Limb (tissue), 2 donors: ENCODE results near the gene RAB29.
A peak's percentile ranks its signal among the peaks of the same experiment; 100 is the strongest.

Experiments
- DNase-seq, 2 donors: peaks; one replicate each; pipeline ENCODE4 v3.0.0-alpha.2; 2016; ENCODE audit errors: extremely low spot score in 2 of 2

The RAB29 gene

DNA sequence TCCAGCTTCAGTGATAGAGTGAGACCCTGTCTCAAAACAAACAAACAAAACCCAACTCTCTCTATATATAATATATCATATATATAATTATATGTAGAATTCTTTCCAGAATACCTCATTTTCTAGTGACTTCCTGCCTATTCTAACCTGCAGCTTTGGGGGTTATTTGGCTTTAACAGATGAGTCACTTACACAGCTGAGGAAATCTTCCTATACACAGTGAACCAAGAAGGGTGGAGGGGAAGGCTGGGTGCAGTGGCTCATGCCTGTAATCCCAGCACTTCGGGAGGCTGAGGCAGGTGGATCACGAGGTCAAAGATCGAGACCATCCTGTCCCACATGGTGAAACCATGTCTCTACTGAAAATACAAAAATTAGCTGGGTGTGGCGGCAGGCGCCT lies 9.2 kb downstream of the RAB29 start:
- DNase-seq, result no peak

GRCh38 chr1:205764578-205764977 lies 10.7 kb downstream of the RAB29 start:
- no peak for DNase-seq

GRCh38 chr1:205763980-205764379 lies 11.3 kb downstream of the RAB29 start:
- DNase-seq, result no peak

GRCh38 chr1:205760606-205761005 lies 14.7 kb downstream of the RAB29 start:
- no peak for DNase-seq

DNA sequence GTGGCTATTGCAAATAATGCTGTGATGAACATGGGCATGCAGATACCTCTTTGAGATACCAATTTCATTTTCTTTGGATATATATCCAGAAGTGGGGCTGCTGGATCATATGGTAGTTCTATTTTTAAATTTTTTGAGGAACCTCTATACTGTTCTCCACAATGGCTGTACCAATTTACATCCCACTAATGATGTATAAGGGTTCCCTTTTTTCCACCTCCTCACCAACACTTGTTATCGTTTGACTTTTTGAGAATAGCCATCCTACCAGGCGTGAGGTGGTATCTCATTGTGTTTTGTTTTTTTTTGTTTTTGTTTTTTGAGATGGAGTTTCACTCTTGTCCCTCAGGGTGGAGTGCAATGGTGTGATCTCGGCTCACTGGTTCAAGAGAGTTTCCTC lies 18.7 kb downstream of the RAB29 start:
- no peak for DNase-seq

GRCh38 chr1:205754857-205755256 lies 20.4 kb downstream of the RAB29 start:
- DNase-seq, result no peak

- no peak for DNase-seq
Measured at GRCh38 chr1:205751036-205751651, 24.1 kb downstream of the RAB29 start.

GRCh38 chr1:205750138-205751035 lies 24.9 kb downstream of the RAB29 start, which contains the start of gene NUCKS1:
Gene NUCKS1 (minus strand): TSS chr1:205750182. CDS start chr1:205749973, 209 bp downstream.
- peak; percentile 98 to 99 for DNase-seq

DNA sequence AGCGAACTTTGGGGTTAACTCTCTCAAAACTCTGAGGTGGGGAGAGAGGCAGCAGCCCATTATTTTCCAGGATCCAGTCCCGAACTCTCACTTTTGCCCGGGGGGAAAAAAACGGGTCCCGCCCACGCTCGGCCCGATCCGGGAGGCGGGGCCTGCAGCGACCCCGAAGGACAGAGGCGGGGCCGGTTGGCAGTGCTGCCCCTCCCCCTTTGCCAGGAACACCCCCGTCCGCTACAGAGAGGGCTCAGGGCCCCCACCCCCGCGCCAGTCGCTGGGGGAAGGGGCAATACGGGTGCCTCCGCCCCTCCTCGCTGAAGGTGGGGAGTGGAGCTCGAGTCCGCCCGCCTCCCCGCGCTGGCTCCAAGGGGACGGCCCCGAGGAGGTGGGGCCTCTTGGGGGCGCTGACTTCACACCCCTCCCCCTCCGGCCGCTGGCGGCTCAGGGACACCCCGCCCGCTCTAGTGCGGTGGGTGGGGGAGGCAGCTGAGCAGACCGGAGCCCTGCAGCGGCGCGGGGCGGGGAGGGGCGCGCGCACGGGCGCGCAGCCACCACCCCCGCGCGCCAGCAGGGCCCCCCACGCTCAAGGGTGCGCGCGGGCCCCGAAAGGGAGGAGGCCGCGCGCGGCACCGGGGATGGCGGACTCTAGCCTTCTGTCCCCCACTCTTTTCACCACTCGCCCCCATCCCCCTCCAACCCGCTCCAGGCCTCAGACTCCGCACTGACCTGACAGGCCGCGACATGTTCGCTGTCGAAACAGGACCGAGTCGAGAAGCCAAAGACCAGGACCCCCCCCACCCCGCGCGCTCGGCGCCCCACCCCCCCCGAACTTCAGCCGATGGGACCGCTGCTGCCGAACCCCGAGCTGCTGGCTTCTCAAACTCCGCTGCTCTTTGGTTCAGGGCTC lies 25.8 kb downstream of the RAB29 start:
- peak; percentile 92 to 95 for DNase-seq

GRCh38 chr1:205748403-205749233 lies 26.7 kb downstream of the RAB29 start:
- peak; percentile 40 to 71 for DNase-seq

DNA sequence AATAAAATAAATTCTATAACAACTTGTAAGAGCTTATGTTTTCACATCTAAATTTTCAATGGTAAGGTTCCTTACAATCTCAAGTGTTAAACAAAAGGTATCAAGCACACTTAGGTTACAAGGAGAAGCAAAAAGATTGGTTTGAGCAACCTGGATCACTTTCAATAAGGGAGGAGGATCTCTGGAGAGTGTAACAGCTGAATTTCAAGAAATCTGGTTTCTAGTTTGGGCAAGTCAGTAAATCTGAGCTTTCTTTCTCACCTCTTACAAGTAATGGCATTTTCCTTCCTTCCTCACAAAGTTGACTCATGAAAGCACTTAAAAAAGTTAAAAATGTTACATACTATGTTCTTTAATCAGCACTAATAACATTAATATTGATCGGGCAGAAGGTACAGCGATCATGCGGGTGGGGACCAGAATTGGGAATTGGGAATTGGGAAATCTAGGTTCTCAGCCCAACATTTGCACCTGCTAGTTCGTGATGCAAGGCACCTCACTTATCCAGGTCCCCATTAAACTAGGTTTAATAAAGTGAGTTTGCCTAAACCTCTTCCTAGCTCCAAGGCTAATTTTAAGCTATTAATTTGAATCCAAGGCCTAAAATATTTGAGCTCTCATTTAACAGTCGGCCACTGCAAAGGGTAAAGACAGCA lies 28.4 kb downstream of the RAB29 start:
- no peak for DNase-seq

DNA sequence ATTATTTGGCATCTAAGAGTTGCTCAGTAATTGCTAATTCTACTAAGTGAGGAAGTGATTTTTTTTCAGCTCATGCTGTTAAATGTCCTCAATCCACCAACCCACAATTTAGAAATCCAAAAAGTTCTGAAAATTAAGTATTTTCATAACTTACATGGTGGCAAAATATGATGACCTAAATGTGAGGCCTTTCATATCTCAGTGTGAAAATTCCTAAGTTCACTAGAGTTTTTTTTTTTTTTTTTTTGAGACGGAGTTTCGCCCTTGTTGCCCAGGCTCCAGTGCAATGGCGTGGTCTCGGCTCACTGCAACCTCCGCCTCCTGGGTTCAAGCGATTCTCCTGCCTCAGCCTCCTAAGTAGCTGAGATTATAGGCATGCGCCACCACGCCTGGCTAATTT lies 30.9 kb downstream of the RAB29 start:
- no peak for DNase-seq

DNA sequence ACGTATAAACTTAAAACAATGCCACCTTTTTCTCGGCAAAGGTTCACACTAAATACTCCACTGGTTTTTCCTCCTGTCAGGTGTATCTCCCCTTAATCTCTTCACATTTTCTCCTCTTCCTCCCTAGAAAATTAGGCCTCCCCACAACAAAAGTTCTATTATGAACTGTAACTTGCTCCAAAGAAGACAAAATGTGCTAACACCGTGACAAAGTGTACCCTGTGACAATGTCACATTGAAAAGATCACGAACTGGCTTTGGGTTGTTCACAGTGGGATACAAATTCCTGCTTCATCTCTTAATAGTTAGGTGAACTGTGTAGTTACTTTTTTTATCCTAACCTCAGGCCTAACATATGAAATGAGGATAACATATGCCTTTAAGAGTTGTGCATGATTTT lies 31.3 kb downstream of the RAB29 start:
- no peak for DNase-seq

GRCh38 chr1:205741681-205742080 lies 33.6 kb downstream of the RAB29 start:
- DNase-seq, result no peak

DNA sequence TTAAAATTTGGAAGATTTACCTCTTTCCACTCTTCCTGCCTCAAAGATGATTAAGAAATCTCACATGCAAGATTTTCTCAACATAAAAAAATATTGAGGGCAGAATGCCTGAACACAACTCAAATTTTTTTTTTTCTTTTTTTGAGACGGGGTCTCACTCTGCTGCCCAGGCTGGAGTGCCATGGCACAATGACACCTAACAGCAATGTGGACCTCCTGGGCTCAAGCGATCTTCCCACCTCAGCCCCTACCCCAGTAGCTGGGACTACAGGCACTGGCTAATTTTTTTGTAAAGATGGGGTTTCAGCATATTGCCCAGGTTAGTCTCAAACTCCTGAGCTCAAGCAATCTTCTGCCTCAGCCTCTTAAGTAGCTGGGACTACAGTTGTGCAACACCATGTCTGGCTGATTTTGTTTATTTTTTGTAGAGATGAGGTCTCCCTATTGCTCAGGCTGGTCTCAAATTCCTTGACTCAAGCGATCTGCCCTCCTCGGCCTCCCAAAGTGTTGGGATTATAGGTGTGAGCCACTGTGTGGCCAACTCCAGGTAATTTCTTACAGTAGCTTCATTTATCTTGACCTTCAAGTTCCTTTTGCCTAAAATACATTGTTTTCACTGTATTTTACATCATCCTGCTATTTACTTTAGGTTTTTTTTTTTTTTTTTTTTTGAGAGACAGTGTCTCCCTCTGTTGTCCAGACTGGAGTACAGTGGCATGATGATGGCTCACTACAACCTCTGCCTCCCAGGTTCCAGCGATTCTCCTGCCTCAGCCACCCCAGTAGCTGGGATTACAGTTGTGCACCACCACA lies 35.7 kb downstream of the RAB29 start:
- no peak for DNase-seq

DNA sequence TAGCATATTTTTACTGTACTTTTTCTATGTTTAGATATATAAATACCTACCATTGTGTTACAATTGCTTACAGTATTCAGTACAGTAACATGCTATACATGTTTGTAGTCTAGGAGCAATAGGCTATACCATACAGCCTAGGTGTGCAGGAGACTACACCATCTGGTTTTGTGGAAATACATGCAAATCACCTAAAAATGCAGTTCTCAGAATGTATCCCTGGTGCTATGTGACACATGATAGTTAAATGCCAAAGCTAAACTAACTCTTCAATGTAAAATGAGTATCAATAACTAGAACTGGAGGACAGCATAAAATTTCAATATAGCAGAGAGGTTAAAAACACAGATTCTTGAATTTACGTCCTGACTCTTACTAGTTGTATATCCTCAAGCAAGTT lies 40.1 kb downstream of the RAB29 start:
- no peak for DNase-seq

- DNase-seq, result no peak
Measured at GRCh38 chr1:205733438-205734175, 41.7 kb downstream of the RAB29 start.

- no peak for DNase-seq
Measured at GRCh38 chr1:205729945-205730610, 45.2 kb downstream of the RAB29 start.
